ENCODE data around the gene GPR22. TPM values are rescaled to one million over a fixed set of nuclear protein-coding genes. Genes with fewer than 3 reads are reported as not detected.

GPR22 gene, protein sequence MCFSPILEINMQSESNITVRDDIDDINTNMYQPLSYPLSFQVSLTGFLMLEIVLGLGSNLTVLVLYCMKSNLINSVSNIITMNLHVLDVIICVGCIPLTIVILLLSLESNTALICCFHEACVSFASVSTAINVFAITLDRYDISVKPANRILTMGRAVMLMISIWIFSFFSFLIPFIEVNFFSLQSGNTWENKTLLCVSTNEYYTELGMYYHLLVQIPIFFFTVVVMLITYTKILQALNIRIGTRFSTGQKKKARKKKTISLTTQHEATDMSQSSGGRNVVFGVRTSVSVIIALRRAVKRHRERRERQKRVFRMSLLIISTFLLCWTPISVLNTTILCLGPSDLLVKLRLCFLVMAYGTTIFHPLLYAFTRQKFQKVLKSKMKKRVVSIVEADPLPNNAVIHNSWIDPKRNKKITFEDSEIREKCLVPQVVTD
- under 0.01 TPM in 1 of 2 replicates, not detected in the other for total RNA-seq

DNA sequence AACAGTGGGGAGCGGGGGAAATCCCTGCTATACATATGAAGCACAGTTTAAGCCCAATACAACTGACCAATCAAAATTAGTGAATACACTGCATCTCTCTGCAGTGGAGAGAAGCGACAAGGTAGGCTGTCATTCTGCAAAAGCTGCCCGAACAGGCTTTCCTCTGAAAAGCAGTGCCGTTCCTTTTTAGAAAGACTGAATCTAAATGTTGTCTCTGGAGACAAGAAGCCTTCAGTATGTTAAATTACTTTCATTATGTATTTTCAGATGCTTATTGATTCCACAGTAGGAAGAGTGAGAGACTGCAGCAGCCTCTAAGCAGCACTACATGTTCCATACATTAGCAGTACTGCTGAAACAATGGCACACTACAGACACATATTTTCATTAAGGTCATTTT is at the start of gene GPR22:
GPR22 (plus strand) TSS at position 129 of the 400 bp plus-strand sequence. CDS start 4,004 bp downstream, outside the sequence.

Small RNA genes within 50 kb of the gene (small RNA-seq; reads per million reads assigned to genes)
- gene AC002381.1 (ENCODE audit: low replicate concordance) = not detected

Other genes starting within 250 kb of the GPR22 start
- gene COG5, start 93.9 kb downstream of the GPR22 start, total RNA-seq = 27.9 and 33.0 TPM in 2 replicates
- 7.2 and 9.6 TPM in 2 replicates for gene DUS4L, start 93.9 kb downstream of the GPR22 start, total RNA-seq
- gene BCAP29, start 110.2 kb downstream of the GPR22 start, total RNA-seq = 45.3 and 146 TPM in 2 replicates
- gene SLC26A4, start 190.8 kb downstream of the GPR22 start, total RNA-seq = under 0.01 and 0.72 TPM in 2 replicates